ENCODE data around the gene AP1M1.

AP1M1 gene

DNA sequence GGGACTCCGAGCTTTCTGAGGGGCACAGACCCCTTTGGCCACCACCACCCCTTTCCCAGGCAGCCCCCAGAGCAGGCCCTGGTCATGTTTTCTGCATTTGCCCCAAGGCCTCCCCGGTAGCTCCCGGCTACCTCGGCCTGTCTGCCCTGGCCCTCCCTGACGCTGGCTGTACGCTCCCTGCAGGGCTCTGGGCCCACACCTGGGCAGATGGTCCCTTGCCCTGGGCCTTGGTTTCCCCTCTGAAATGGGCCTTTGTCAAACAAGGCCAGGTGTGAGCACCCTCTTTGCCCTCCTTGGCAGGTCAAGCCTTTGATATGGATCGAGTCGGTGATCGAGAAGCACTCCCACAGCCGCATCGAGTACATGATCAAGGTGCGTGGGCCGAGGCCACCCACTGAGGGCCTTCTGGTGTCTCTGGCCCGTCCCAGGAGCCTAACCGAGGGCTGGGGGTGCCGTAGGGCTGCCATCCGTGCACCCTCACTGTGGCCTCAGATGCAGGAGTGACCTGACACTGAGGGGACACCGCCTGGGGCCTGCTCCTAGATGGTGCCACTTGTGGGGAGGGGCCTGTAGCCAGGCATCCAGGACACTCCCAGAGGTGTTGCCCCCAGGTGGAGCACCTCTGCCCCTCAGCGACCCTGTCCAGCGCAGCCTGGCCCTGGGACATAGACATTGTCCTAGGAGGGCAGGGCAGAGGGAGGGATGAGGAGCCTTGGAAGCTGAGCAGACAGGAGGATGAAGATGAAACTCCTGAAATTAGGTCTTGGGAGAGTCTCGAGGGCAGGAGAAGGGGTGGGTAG lies 30.3 kb downstream of the AP1M1 start (continued):
- no peak for TF ChIP-seq ZNF133 (tag by site-specific recombination; IDR thresholded peaks at IDR 0.05)
- TF ChIP-seq OSR2 (tag by site-specific recombination; IDR thresholded peaks at IDR 0.05) = no peak
- TF ChIP-seq ZNF311 (tag by site-specific recombination; IDR thresholded peaks at IDR 0.05; ENCODE audit: borderline replicate concordance) = no peak
- no peak for TF ChIP-seq BCL11B (tag by site-specific recombination; IDR thresholded peaks at IDR 0.05; ENCODE audit: low read depth)
- TF ChIP-seq, protein P1, sequence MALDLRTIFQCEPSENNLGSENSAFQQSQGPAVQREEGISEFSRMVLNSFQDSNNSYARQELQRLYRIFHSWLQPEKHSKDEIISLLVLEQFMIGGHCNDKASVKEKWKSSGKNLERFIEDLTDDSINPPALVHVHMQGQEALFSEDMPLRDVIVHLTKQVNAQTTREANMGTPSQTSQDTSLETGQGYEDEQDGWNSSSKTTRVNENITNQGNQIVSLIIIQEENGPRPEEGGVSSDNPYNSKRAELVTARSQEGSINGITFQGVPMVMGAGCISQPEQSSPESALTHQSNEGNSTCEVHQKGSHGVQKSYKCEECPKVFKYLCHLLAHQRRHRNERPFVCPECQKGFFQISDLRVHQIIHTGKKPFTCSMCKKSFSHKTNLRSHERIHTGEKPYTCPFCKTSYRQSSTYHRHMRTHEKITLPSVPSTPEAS (tag by site-specific recombination; IDR thresholded peaks at IDR 0.05) = no peak

DNA sequence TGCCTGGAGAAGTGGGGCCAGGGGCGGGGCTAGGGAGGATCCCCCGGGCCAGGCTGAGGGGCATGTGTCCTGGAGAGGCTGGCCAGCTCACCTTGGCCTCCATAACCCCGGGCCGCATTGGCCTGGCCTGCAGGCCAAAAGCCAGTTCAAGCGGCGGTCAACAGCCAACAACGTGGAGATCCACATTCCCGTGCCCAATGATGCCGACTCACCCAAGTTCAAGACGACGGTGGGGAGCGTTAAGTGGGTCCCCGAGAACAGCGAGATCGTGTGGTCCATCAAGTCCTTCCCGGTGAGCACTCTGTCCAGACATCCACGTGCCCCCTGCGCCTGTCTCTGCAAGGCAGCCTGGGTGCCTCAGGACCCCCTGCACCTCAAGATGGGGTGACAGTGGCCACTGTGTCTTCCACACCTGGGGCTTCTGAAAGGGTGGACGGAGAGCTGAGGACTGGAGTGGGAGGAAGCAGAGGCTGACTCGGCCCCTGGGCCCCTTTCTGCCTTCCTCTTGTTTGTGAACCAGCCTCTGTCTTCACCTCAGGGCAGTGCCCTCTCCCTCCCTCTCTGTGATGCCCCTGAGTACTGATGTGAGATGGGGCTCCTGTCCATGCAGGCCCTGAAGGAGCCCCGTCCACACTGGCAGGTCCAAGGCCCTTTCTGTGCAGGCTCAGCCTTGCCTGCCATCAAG lies 31.1 kb downstream of the AP1M1 start:
- Histone ChIP-seq H3K4me1 (ENCODE audit: control insufficient read depth, insufficient read depth, low read length) (no peaks in the 10 kb centered on the region), H3K36me3 (ENCODE audit: control insufficient read depth in 2 of 2, insufficient read depth in 1 of 2, low read length in 2 of 2) (peaks cover 0 to 91% of the 10 kb centered on the region in 2 experiments; a peak in 2 of 3 replicates), H3K4me3 (ENCODE audit: low read depth, low read length) (no peak overlapping the region), H3K27ac (ENCODE audit: extremely low read depth, low read depth, low read length) (no peak overlapping the region), H3K9me3 (ENCODE audit: control insufficient read depth, insufficient read depth, low read depth, low read length) (no peaks in the 10 kb centered on the region)
- ChIA-PET CTCF (interaction anchor here (1.1 kb wide), 1 partner anchor 20 kb away, joined by 4 read pairs; no protein-coding TSS in a partner anchor), POLR2A (no interaction called here)
- TF ChIP-seq ZSCAN5A (tag by site-specific recombination; IDR thresholded peaks at IDR 0.05) (no peak), GFI1B (tag by site-specific recombination; IDR thresholded peaks at IDR 0.05) (no peak), ZFP41 (tag by site-specific recombination; IDR thresholded peaks at IDR 0.05; ENCODE audit: borderline replicate concordance) (no peak), ZNF701 (tag by site-specific recombination; IDR thresholded peaks at IDR 0.05) (no peak), ZNF174 (tag by site-specific recombination; IDR thresholded peaks at IDR 0.05) (no peak), MZF1 (tag by site-specific recombination; IDR thresholded peaks at IDR 0.05; ENCODE audit: borderline replicate concordance) (no peak), ZNF777 (tag by site-specific recombination; IDR thresholded peaks at IDR 0.05; ENCODE audit: borderline replicate concordance) (no peak), ZFP37 (tag by site-specific recombination; IDR thresholded peaks at IDR 0.05) (no peak), ZNF184 (tag by site-specific recombination; IDR thresholded peaks at IDR 0.05) (no peak), ZNF549 (tag by site-specific recombination; IDR thresholded peaks at IDR 0.05) (no peak), PBX3 (CRISPR knock-in tag; IDR thresholded peaks at IDR 0.05) (no peak), PRDM10 (tag by site-specific recombination; IDR thresholded peaks at IDR 0.05) (no peak), ZNF292 (tag by site-specific recombination; IDR thresholded peaks at IDR 0.05; ENCODE audit: borderline replicate concordance, low read depth) (no peak), ZNF747 (tag by site-specific recombination; IDR thresholded peaks at IDR 0.05) (no peak), GLIS2 (tag by site-specific recombination; IDR thresholded peaks at IDR 0.05) (no peak), ZNF146 (tag by site-specific recombination; IDR thresholded peaks at IDR 0.05) (no peak)

All from HEK293 (cell line).